NCI-H82 treated with DMSO at 0.1 percent for 48 hours (cell line): Measurements from ENCODE around the gene NFX1.

Experiments
- DNase-seq: peaks from one replicate; lab custom pipeline; 2025; ENCODE audit not compliant: unreplicated experiment; lab: John Stamatoyannopoulos, UW

The NFX1 gene

GRCh38 chr9:33415501-33416038, 125.3 kb downstream of the NFX1 start:
- no peak for DNase-seq

DNA sequence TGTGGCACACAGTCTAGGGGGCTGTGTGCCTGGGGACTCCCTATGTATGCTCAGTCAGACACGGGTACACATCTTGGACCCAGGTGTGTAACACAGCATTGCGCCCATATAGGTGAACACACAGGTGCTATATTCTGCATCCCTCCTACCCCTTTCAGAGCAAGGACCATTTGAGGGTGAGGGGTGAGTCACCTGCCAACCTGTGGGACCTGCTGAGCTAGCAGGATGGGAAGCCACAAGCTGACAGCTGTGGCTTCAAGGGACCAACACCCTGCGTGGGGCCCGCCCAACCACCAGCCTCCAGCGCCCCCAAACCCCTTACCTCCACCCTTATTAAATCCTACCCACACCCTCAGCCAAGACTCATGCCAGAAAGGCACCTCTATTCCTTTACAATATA, 126.7 kb downstream of the NFX1 start:
- DNase-seq: no peak

- DNase-seq: no peak
Measured at GRCh38 chr9:33418090-33418489, 127.8 kb downstream of the NFX1 start.

GRCh38 chr9:33419708-33420303, 129.5 kb downstream of the NFX1 start:
- no peak for DNase-seq
